Psoas muscle (tissue), 8 donors: ENCODE data around the gene KCNK3. TPM values are rescaled to one million over a fixed set of nuclear protein-coding genes. Genes with fewer than 3 reads are reported as not detected.

ENCODE experiments used
- ATAC-seq, 4 donors: fragments of 200-7000 bp; cut with Tn5 transposase; one replicate each; pipeline ENCODE4 v1.9.1; 2020; ENCODE audit warnings: moderate library complexity in 3 of 4, mild to moderate bottlenecking in 2 of 4
- DNase-seq, 2 donors: peaks; one replicate each; pipeline ENCODE4 v3.0.0-alpha.2; 2020
- H3K27ac ChIP-seq: fragments of 200-600 bp; one replicate; pipeline ENCODE4 v1.8.0; 2022
- H3K27me3 ChIP-seq, 3 donors: fragments of 200-600 bp in 1 of 3; one replicate each; pipeline versions ENCODE4 v1.6.1 to v1.8.0; 2013 to 2022; ENCODE audit warnings: low read length in 2 of 3, mild to moderate bottlenecking in 2 of 3, moderate library complexity in 1 of 3; ENCODE audit not compliant: insufficient read depth in 3 of 3
- H3K36me3 ChIP-seq, 2 donors: fragments of 200-600 bp in 1 of 2; one replicate each; pipeline versions ENCODE4 v1.6.1 to v1.8.0; 2013 to 2022; ENCODE audit warnings: low read depth in 1 of 2, mild to moderate bottlenecking in 1 of 2, moderate library complexity in 1 of 2; ENCODE audit not compliant: insufficient read depth in 1 of 2
- H3K4me1 ChIP-seq: fragments of 200-600 bp; one replicate; pipeline ENCODE4 v1.8.0; 2022
- H3K4me3 ChIP-seq: fragments of 200-600 bp; one replicate; pipeline ENCODE4 v1.8.0; 2022; ENCODE audit warnings: mild to moderate bottlenecking
- H3K9me3 ChIP-seq: fragments of 200-600 bp; one replicate; pipeline ENCODE4 v1.8.0; 2022
- CTCF ChIP-seq: fragments of 200-600 bp; IDR thresholded peaks from one replicate; pipeline ENCODE4 v1.8.0; 2022; ENCODE audit warnings: antibody characterized with exemption
- WGBS, 3 donors: extraction: QIAGEN DNeasy Blood & Tissue Kit; methylation state at CpG; one replicate each; pipeline versions ENCODE4 v1.1.6 to v1.1.7; 2013; 5-methylcytosine and 5-hydroxymethylcytosine counted together
- intact Hi-C, 2 donors: fragments of 100-400 bp; cut with DNase I; formaldehyde crosslinking; loops; one replicate each; pipeline versions ENCODE4 v1.11.0 to v1.14.2; 2022
- polyA plus RNA-seq, 3 donors: library from polyadenylated mRNA; stranded (reverse); fragments of 200-250 nt; gene quantifications; one replicate each; pipeline ENCODE4 v1.2.3, GENCODE V29; 2013
- total RNA-seq, 4 donors: library from RNA; stranded (reverse); fragmentation: NEBNext Ultra II Directional in 2 of 4; extraction: Animal tissue kit (Norgen Biotek cat#: 25700) in 2 of 4; gene quantifications; one replicate each; pipeline versions ENCODE4 v1.2.1 to v1.2.4, GENCODE V29; 2021 to 2023
- donor health status: healthy with polysubstance abuse.
- donor health status: DM: no; HTN: no; CAD: no; lungs with moderate emphysema.
- donor health status: Bipolar disorder and iron deficiency.
- donor health status: healthy.
- donor health status: DM: yes; HTN: yes; CAD: no.
- donor health status: DM: no; HTN: no; CAD: no.
- donor health status: DM: no; HTN: no; CAD: no.
- donor health status: DM: yes; HTN: yes; CAD: no.

The KCNK3 gene
- total and polyA plus RNA-seq, 7 donors = 0.06 to 2.3 (median 0.15) TPM

- Histone ChIP-seq H3K9me3 (no peaks in the 10 kb centered on the region), H3K4me3 (no peak overlapping the region), H3K4me1 (peaks cover 15% of the 10 kb centered on the region), H3K27me3 (no peaks in the 10 kb centered on the region), H3K27ac (no peak overlapping the region), H3K36me3 (no peaks in the 10 kb centered on the region)
- intact Hi-C loops = no loop called here
- no peak for DNase-seq
- WGBS, 3 donors = 89 to 94% (median 93%) methylated on average over 2 of the region's 2 CpGs
- TF ChIP-seq CTCF = no peak
- ATAC-seq = no peak
These were observed 36.8 kb downstream of the KCNK3 start for GRCh38 chr2:26729311-26729710.

GRCh38 chr2:26730549-26731344 is 38.2 kb downstream of the KCNK3 start:
- ATAC-seq (no peak), DNase-seq (no peak)
- Histone ChIP-seq H3K27me3 (no peaks in the 10 kb centered on the region), H3K36me3 (no peaks in the 10 kb centered on the region), H3K4me1 (peaks cover under 1% of the 10 kb centered on the region), H3K9me3 (no peaks in the 10 kb centered on the region), H3K27ac (no peak overlapping the region), H3K4me3 (no peak overlapping the region)
- no peak for TF ChIP-seq CTCF
- intact Hi-C loops = no loop called here
- 62 to 70% (median 63%) methylated on average over 19 of the region's 19 CpGs for WGBS, 3 donors

GRCh38 chr2:26731714-26732113 is 39.2 kb downstream of the KCNK3 start:
- no peak overlapping the region for H3K27ac ChIP-seq
- DNase-seq = no peak
- no peaks in the 10 kb centered on the region for H3K36me3 ChIP-seq
- H3K4me1 ChIP-seq = no peaks in the 10 kb centered on the region
- no peaks in the 10 kb centered on the region for H3K9me3 ChIP-seq
- no peak for ATAC-seq
- intact Hi-C loops = no loop called here
- WGBS, 3 donors = 83 to 96% (median 87%) methylated on average over 4 of the region's 4 CpGs
- H3K27me3 ChIP-seq = no peaks in the 10 kb centered on the region
- no peak for TF ChIP-seq CTCF
- no peak overlapping the region for H3K4me3 ChIP-seq

GRCh38 chr2:26732446-26732845 is 39.9 kb downstream of the KCNK3 start:
- H3K9me3 ChIP-seq = no peaks in the 10 kb centered on the region
- no peak overlapping the region for H3K4me3 ChIP-seq
- no peak for TF ChIP-seq CTCF
- ATAC-seq (no peak), DNase-seq (no peak)
- no peaks in the 10 kb centered on the region for H3K36me3 ChIP-seq
- 92 to 95% (median 92%) methylated on average over 3 of the region's 3 CpGs for WGBS, 3 donors
- H3K4me1 ChIP-seq = no peaks in the 10 kb centered on the region
- no peaks in the 10 kb centered on the region for H3K27me3 ChIP-seq
- no peak overlapping the region for H3K27ac ChIP-seq
- intact Hi-C loops = no loop called here

GRCh38 chr2:26733413-26733812 is 40.9 kb downstream of the KCNK3 start:
- DNase-seq = no peak
- intact Hi-C loops = no loop called here
- Histone ChIP-seq H3K36me3 (no peaks in the 10 kb centered on the region), H3K27me3 (no peaks in the 10 kb centered on the region), H3K27ac (no peak overlapping the region), H3K4me3 (no peak overlapping the region), H3K4me1 (no peaks in the 10 kb centered on the region), H3K9me3 (no peaks in the 10 kb centered on the region)
- ATAC-seq = no peak
- 87 to 92% (median 89%) methylated on average over 9 of the region's 9 CpGs for WGBS, 3 donors
- no peak for TF ChIP-seq CTCF
